Fibroblast of skin of right quadriceps (primary cell): ENCODE measurements around the gene CPNE4.

Source experiments
- DNase-seq: peaks from one replicate; pipeline ENCODE4 v3.0.0-alpha.2; 2013

Gene CPNE4

DNA sequence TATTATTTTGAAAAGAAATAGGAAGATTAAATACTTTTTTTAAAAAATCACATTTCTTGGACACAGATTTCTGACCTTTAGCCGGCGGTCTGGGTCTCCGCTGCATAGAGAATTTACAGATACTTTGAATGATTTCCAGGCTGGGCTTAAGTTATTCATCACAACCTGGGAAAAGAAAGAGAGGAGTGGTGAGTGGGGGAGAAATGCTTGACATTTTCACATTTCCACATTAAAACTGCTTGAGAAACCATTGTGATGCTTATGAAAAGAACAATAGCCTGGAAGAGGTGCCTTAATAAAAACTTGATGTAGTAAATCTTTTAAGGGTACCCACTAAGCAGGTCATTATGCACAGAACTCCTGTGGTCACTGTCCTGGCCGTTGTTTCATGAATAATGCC, 365.2 kb downstream of the CPNE4 start:
- no peak for DNase-seq

DNA sequence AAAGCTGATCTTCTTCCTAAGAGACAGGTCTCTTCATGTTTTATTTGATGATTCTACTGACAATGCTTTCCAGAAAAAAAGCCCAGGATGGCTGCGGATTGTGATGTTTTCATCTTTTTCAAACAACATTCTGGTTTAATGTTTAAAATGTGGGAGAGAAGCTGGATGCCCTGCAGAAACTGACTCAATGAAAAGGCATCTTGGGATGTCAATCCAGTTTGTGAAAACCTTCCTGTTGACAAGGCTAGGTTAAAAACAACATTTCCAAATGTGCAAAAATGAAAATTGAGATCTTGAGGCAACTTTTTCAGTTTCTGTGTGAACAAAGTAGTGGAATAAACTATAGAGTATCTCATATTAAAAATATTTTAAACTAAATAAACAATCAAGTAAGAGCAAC, 376.0 kb downstream of the CPNE4 start:
- DNase-seq, result no peak

DNA sequence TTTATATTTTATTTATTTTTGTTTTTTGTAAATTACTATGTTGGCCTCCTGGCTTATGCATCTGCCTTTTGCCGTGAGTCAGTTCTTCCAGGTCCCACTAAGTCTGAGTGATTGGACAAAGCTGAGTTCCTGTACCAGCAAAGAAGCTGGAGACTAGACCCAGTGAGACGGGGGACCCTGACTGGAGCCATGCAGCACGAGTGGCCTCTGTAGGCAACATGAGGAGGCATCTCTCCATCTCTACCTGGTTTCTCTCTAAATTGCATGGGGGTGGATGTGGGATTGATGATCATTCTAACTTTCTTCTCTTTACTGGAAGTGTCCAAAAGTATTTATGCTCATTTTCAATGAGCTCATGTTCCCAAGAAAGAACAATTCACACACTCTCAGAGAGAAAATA, 376.7 kb downstream of the CPNE4 start:
- no peak for DNase-seq

DNA sequence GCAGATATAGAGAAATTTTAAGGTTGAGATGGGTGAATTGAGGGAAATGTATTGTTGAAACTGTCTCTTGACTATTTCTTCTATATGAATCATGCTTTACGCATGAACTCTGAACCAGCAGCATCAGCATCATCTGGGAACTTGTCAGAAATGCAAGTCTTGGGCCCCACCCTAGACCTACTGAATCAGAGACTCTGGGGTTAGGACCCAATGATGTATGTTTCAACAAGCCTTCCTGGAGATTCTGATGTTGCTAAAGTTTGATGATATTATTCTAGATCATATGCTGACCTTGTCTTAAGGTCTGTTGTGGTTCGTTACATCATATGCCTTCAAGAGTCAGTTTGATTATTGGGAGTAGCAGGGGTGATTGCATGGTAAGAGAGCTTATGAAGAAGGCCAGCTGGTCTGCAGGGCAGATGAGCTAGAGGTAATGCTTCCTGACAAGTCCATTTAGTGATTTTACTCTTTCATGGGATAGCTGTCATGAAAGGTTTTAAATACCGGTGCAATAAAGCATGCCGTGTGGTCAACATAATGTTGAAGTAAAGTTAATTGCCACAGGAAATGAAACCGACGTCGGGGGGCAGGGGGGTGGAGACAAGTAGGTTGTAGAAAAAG, 379.6 kb downstream of the CPNE4 start:
- no peak for DNase-seq

- DNase-seq, result no peak
Measured at GRCh38 chr3:131645638-131646037, 389.2 kb downstream of the CPNE4 start.

- DNase-seq, result no peak
Measured at GRCh38 chr3:131636266-131636775, 398.5 kb downstream of the CPNE4 start.

GRCh38 chr3:131630807-131631206, 404.0 kb downstream of the CPNE4 start:
- DNase-seq, result peak; percentile 23

DNA sequence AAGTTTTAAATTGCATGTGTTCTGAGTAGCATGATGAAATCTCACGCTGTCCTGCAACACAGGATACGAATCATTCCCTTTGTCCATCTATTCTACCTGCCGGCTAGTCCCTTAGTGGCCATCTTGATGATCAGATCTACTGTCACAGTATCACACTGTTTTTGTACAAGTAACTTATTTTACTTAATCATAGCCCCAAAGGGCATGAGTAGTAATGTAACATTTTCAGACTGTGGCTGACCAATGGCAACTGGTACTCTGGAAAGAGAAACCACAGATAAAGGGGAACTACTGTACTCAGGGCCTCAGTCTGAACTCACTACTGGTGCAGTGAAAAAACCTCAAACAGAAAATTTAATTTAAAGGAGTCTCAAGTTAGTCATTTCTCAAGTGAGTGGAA, 404.7 kb downstream of the CPNE4 start:
- DNase-seq, result peak; percentile 32

DNA sequence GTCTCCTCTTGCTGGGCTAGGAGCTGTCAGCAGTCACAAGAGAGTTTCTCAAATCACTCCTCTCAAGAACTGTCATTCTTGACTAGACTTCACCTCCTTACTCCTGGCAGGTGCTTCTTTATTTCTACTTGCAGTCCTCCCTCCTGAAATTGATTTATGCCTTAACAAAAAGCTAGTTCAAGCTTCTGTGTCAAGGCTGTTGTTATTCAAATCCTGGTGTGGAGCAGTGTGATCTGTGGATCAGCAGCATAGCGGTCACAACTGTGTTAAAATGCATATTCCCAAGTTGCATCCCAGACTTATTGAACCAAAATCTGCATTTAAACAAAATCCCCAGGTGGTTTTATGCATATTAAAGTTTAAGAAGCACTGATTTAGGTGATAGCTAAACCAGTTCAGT, 411.4 kb downstream of the CPNE4 start:
- DNase-seq, result no peak

DNA sequence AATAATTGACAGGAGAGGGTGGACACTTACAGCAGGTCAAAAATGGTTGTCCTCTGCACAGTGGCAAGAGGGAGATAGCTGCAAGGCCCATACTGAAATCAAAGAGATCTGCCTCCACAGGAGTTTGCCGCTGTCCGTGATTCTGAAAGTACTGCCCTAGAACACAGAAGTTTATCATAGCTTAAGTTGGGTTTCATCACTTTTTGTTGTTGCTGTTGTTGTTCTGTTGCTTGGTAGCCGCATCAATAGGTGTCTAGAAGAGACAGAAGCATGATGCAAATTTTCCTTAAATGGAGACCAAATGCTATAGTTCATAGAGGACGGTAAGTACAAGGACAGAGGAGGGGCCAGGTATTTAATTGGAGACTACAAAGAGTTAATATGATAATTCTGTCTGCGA, 412.1 kb downstream of the CPNE4 start:
- no peak for DNase-seq

- no peak for DNase-seq
Measured at GRCh38 chr3:131620977-131621376, 413.8 kb downstream of the CPNE4 start.

DNA sequence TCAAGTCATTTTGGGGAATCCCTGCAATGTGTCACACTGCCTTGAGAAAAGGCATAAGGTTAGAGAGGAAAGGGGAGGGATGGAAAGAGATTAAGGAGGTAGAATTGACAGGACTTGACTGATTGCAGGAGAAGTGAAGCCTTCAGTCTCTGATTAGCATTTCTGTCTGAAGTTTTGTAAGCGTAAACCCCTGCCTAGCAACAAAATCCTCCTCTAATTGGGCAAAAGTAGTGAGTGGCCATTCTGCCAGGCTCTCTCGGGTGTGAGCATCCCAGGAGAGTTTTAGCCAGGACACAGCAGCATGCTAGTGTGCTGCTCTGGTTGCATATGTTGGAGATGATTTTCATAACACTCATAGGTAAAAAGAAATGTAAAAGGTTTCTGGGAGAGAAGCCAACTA, 415.0 kb downstream of the CPNE4 start:
- no peak for DNase-seq

DNA sequence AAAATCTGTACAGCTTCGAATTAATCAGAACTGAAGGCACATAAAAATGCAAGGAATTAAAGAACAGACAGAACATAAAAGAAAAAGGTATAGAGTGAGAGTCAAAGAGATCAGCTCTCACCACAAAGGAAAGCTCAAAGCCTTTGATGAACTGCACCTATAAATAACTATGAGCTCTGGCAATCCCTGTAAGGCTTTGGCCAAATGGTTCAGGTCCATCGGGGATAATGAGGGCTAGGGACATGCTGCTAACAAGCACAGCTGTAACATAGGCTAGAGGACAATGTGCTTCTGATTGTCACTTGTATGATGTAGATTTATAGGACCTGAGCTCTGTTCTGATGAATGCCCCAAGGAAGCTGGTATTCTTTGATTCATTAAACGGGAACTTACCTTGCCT, 418.1 kb downstream of the CPNE4 start:
- no peak for DNase-seq

- DNase-seq, result no peak
Measured at GRCh38 chr3:131612745-131613144, 422.1 kb downstream of the CPNE4 start.

DNA sequence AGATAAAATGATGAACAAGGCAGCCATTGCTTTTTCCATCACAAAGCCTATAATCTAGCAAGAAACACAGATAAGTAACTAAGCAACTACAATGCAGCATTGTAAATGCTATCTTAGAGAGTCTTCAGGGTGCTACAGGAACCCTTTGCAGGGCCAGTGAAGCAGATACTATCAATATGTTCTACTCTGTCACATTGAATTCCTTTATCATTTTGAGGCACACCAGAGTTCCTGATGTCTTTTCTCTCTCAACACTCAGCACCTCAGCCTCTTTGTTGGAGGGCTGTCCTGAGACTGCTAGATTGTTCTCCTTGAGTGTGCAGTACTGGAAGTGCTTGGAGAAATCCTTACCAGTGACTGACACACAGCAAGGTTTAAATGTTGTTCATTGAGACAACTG, 424.6 kb downstream of the CPNE4 start:
- DNase-seq, result no peak

- peak; percentile 45 for DNase-seq
Measured at GRCh38 chr3:131608741-131609140, 426.1 kb downstream of the CPNE4 start.

GRCh38 chr3:131608296-131608695, 426.5 kb downstream of the CPNE4 start:
- no peak for DNase-seq

- DNase-seq, result no peak
Measured at GRCh38 chr3:131605916-131606315, 428.9 kb downstream of the CPNE4 start.

- DNase-seq, result peak; percentile 21
Measured at GRCh38 chr3:131602011-131602779, 432.6 kb downstream of the CPNE4 start.

- DNase-seq, result no peak
Measured at GRCh38 chr3:131597816-131598215, 437.0 kb downstream of the CPNE4 start.

- DNase-seq, result no peak
Measured at GRCh38 chr3:131596884-131597283, 437.9 kb downstream of the CPNE4 start.

GRCh38 chr3:131591394-131592014, 443.3 kb downstream of the CPNE4 start:
- peak; percentile 69 for DNase-seq

DNA sequence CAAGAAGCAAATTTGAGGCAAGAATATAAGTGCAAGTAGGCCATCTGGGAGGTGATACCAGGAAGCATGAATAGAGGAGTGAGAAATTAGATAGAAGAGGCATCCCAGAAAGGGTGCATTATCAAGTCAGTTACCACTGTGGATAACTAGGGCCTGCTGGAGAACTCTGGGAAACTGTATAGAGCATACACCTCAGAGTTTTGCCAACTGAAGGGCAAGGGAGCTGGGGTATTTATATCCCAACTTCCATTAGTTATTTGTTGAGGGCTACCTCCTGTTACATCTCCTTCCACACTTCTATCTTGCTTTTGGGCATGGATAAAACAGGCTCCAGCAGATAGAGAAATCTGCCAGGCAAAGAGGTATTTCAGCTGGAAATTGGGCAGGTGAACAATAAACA, 448.5 kb downstream of the CPNE4 start:
- DNase-seq, result no peak

- no peak for DNase-seq
Measured at GRCh38 chr3:131582438-131582837, 452.4 kb downstream of the CPNE4 start.
